Neural progenitor cell (in vitro differentiated cells): Measurements from ENCODE around the gene GABRA5.

Experiments used
- EZH2 ChIP-seq: fragments of 200-600 bp; sonication (generic); IDR thresholded peaks from 2 replicates; pipeline ENCODE4 v1.6.1; 2017; ENCODE audit warnings: antibody characterized with exemption, mild to moderate bottlenecking, moderate library complexity
- EZH2phosphoT487 ChIP-seq: fragments of 200-600 bp; sonication (generic); IDR thresholded peaks from 2 replicates; pipeline ENCODE4 v1.6.1; 2017; ENCODE audit warnings: antibody characterized with exemption
- TF ChIP-seq, protein P1 (sequence below): fragments of 200-600 bp; sonication (generic); IDR thresholded peaks from 2 replicates; pipeline ENCODE4 v1.5.1; 2017; ENCODE audit warnings: antibody characterized with exemption, mild to moderate bottlenecking

DNA sequence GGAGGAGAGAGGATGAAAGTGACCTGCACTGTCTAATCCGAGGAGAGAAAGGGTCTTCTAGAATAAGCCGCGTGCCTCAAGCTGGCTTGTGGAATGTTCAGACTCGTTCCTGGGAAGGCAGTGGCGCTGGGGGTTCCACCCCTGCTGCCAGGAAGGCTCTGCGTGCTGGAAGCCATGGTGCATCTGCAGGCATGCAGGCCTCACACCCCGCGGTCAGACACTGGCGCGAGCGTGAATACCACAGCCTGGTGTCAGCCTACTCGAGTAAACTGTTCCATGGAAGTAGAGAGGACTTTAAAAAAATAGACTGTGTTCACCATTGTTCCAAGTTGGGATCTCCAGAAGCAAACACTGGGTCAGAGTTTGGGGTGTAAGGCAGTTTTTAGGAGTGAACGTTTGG is 78.2 kb downstream of the GABRA5 start:
- TF ChIP-seq, protein P1, sequence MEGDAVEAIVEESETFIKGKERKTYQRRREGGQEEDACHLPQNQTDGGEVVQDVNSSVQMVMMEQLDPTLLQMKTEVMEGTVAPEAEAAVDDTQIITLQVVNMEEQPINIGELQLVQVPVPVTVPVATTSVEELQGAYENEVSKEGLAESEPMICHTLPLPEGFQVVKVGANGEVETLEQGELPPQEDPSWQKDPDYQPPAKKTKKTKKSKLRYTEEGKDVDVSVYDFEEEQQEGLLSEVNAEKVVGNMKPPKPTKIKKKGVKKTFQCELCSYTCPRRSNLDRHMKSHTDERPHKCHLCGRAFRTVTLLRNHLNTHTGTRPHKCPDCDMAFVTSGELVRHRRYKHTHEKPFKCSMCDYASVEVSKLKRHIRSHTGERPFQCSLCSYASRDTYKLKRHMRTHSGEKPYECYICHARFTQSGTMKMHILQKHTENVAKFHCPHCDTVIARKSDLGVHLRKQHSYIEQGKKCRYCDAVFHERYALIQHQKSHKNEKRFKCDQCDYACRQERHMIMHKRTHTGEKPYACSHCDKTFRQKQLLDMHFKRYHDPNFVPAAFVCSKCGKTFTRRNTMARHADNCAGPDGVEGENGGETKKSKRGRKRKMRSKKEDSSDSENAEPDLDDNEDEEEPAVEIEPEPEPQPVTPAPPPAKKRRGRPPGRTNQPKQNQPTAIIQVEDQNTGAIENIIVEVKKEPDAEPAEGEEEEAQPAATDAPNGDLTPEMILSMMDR, result no peak
- TF ChIP-seq EZH2 (no peak), EZH2phosphoT487 (no peak)
